BJ (cell line): Measurements from ENCODE around the gene DCP1B. TPM values are rescaled to one million over a fixed set of nuclear protein-coding genes. Genes with fewer than 3 reads are reported as not detected.

Experiments
- CTCF ChIA-PET: fragments of 350-600 bp; formaldehyde crosslinking; extraction: SDS; loops from one replicate; lab custom pipeline; 2021; ENCODE audit warnings: antibody characterized with exemption, inconsistent platforms; lab: Yijun Ruan, JAX
- POLR2A ChIA-PET: fragments of 300-600 bp; sonication (Branson Sonifier 250); formaldehyde crosslinking; extraction: SDS; loops from one replicate; lab custom pipeline; 2021; ENCODE audit warnings: antibody characterized with exemption; lab: Charles Lee
- DNase-seq: peaks from one replicate; pipeline ENCODE4 v3.0.0-alpha.2; 2011; ENCODE audit warnings: low read depth
- H3K27me3 ChIP-seq: 2 replicates; pipeline ENCODE4 v1.6.0; 2011; ENCODE audit warnings: low read length; ENCODE audit not compliant: control insufficient read depth, insufficient read depth
- H3K36me3 ChIP-seq: 2 replicates; pipeline ENCODE4 v1.5.1; 2011; ENCODE audit warnings: low read length; ENCODE audit not compliant: control insufficient read depth, insufficient read depth
- H3K4me3 ChIP-seq: 2 replicates; pipeline ENCODE4 v1.5.1; 2011; ENCODE audit warnings: low read depth, mild to moderate bottlenecking, control low read depth, low read length
- polyA plus RNA-seq: library from polyadenylated mRNA; depleted of rRNA; stranded (reverse); fragments of >200 nt; gene quantifications from 2 replicates; pipeline ENCODE4 v1.2.3, GENCODE V29; 2011
- TF ChIP-seq, protein P1 (sequence below): IDR thresholded peaks from 2 replicates; pipeline ENCODE4 v1.5.1; 2011; ENCODE audit warnings: low read depth, mild to moderate bottlenecking, control low read depth, inconsistent platforms, low read length, moderate library complexity; ENCODE audit not compliant: insufficient read depth

DCP1B gene
- polyA plus RNA-seq, 1 experiment = 29.1 TPM

DNA sequence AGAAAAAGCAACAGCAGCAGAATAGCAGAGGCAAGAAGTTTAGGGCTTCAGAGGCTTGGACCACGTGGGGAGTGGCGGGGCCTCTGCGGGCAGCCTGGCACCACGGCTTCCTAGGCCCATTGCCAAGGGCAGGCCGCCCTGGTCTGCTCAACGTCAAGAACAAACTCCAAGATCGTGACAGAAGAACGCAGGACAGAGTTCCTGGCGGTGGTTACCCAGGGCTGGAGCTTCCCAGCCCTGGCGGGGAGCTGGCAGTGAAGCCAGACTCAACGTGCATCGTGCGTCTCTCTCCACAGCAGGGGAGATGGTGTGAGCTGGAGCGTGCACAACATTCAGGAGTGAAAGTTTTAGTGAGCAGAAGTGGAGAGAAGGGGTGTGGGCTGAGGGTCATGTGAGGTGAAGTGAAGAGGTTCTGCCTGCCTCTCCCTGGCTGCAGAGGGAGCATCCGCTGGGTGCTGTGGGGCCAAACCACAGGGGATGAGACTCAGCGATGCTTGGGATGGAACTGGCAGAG is 71.9 kb downstream of the DCP1B start:
- ChIA-PET POLR2A (no interaction called here), CTCF (no interaction called here)
- H3K27me3 ChIP-seq = peaks cover 6% of the 10 kb centered on the region
- no peak for DNase-seq
- TF ChIP-seq, protein P1, sequence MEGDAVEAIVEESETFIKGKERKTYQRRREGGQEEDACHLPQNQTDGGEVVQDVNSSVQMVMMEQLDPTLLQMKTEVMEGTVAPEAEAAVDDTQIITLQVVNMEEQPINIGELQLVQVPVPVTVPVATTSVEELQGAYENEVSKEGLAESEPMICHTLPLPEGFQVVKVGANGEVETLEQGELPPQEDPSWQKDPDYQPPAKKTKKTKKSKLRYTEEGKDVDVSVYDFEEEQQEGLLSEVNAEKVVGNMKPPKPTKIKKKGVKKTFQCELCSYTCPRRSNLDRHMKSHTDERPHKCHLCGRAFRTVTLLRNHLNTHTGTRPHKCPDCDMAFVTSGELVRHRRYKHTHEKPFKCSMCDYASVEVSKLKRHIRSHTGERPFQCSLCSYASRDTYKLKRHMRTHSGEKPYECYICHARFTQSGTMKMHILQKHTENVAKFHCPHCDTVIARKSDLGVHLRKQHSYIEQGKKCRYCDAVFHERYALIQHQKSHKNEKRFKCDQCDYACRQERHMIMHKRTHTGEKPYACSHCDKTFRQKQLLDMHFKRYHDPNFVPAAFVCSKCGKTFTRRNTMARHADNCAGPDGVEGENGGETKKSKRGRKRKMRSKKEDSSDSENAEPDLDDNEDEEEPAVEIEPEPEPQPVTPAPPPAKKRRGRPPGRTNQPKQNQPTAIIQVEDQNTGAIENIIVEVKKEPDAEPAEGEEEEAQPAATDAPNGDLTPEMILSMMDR = no peak
- no peak overlapping the region for H3K4me3 ChIP-seq
- no peaks in the 10 kb centered on the region for H3K36me3 ChIP-seq

DNA sequence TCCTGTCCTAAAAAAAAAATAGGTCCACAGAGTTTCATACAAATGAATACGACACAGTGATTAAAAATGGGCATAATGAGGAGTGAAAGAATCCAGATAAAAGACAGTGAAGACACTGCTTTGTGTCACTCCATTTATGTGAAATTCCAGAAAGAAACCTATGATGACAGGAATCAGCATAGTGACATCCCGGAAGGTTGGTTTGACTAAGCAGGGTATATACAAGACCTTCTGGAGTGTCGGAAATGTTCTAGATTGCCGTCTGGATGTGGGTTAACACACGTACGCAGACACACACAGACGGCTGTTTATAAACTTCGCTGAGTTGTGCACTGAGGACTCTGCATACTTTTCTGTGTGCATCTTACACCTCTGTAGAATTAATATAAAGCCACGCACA is 72.6 kb downstream of the DCP1B start:
- DNase-seq = no peak
- ChIA-PET CTCF (interaction anchor here (1.3 kb wide), 1 partner anchor 8 kb away, joined by 6 read pairs; no protein-coding TSS in a partner anchor), POLR2A (no interaction called here)
- TF ChIP-seq, protein P1 = no peak
- no peak overlapping the region for H3K4me3 ChIP-seq
- peaks cover 12% of the 10 kb centered on the region for H3K27me3 ChIP-seq
- no peaks in the 10 kb centered on the region for H3K36me3 ChIP-seq

DNA sequence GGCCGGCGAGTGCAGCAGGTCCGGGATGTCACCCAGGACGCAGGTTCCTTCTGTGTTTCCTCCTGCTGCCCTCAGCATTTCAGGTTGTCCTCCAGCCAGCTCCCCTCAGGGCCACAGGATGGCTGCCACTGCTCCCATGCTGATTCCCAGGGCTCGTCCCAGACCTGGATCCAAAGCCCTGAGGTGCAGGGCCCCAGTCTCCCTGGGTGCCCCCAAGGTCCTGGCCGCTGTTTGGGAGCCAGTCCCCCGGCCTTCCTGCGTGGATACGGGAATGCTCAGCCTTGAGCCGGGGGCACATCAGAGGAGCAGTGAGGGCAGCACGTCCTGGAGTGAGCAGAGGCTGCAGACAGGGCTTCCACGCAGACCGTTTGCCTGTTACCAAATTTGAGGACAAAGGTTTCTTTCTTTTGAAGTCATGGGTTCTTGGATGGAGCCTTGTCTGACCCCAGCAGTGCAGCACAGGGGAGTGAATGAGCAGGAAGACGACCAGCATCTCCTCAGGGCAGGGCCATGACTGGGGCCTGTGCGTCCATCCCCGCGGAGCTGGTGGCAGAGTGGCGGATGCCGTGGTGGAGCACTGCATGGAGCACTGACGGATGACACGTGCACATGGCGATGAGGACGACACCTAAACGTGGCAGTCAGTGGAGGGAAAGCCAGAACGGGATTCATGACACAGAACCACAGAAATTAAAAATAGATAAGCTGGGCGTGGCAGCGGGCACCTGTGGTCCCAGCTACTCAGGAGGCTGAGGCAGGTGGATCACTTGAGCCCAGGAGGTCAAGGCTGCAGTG is 73.3 kb downstream of the DCP1B start:
- no peaks in the 10 kb centered on the region for H3K36me3 ChIP-seq
- DNase-seq = no peak
- no peak overlapping the region for H3K4me3 ChIP-seq
- ChIA-PET POLR2A (no interaction called here), CTCF (interaction anchor here (1.3 kb wide), 1 partner anchor 9 kb away, joined by 6 read pairs; no protein-coding TSS in a partner anchor)
- peaks cover 18% of the 10 kb centered on the region for H3K27me3 ChIP-seq
- TF ChIP-seq, protein P1 = no peak

DNA sequence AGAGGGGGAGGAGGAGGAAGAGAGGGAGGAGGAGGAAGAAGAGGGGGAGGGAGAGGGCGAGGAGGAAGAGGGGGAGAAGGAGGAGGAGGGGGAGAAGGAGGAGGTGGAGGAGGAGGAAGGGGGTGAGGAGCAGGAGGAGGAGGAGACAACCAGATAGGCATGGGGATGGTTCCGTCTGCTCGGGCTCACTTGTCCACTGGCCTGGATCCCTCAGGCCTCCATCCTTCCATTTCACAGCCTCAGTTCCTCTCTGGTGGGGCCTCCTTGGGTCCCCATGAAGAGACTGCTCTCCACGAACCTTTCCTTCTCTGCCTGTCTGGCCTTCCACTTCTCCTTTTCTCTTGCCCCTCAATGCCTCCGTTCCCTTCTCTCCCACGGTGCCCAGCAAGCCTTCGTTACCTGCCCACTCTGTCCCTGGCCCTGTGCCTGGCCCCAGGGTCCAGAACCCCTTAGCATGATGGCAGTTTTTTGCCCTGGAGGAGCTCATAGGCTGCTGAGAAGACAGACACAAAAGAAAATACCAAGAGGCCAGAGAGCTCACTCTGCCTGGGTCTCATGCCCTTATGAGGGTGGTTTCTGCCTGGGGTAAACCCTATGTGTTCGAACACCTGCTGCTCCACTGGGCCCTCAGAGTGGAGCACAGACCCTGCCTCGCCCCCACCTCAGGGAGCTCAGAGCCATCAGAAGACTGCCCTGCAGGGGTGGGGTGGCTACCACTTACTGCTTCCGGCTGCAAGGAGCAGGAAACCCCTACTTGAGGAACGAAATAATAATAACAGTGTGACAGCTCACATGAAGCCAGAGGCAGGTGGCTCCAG is 74.1 kb downstream of the DCP1B start:
- CTCF ChIA-PET = no interaction called here
- Histone ChIP-seq H3K4me3 (no peak overlapping the region), H3K27me3 (peaks cover 22% of the 10 kb centered on the region), H3K36me3 (no peaks in the 10 kb centered on the region)
- TF ChIP-seq, protein P1 = no peak
- POLR2A ChIA-PET = no interaction called here
- DNase-seq = no peak
